CD4-positive, alpha-beta T cell treated with Interferon alpha-2 for 1 hour (primary cell): ENCODE data around the gene NBAS.
A peak's percentile ranks its signal among the peaks of the same experiment; 100 is the strongest.

Experiments
- DNase-seq, 2 donors: peaks; one replicate each; pipeline ENCODE4 v3.0.0-alpha.2; 2020 to 2022

Gene NBAS

DNA sequence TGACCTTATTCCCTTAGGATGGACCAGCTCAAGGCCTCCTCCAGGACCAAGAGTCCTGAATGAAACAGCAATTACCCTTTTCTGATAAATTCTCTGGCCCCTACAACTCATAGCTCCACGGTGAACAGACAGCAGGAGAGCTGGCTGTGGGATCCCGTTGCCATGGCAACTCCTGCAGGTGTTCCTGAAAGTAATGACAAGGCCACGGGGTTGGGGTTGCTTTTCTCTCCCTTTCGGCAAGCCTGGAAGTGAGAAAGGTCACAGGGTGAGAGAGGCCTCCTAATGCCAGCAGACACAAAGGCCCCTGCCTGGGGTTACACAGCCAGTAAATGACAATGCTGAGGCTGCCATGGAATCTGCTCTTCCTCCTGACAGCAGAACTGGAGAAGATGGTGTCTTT lies 403.0 kb downstream of the NBAS start:
- DNase-seq = no peak

DNA sequence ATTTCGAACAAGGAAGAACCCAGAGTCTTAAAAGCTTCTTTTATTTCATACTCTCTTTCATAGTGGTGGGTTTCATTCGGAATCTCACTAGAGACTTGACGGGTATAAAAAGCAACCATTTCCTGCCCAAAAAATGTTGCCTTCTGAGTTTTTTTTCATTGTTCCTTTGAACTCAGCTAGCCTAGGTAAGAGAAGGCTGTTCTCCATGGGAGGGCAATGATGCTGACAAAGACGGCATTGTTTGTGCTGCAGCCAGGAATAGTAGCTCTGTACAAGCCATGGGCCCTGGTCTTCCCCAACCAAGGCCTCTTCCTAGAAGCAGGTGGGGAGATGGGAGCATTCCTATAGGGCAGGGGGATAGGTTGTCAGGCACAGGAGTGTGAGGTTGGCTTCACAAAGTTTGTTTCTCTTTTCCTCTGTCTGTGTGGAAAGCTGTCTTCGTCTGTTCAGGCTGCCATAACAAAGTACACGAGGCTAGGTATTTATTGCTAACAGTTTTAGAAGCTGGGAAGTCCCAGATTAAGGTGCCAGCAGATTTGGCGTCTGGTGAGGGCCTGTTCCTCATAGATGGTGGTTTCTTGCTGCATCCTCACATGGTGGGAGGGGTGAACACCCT lies 405.1 kb downstream of the NBAS start:
- DNase-seq = no peak

GRCh38 chr2:15154297-15154696 lies 406.8 kb downstream of the NBAS start:
- DNase-seq = no peak

- DNase-seq = no peak
Measured at GRCh38 chr2:15152382-15152781, 408.8 kb downstream of the NBAS start.

GRCh38 chr2:15149063-15149462 lies 412.1 kb downstream of the NBAS start:
- no peak for DNase-seq

GRCh38 chr2:15147591-15147990 lies 413.5 kb downstream of the NBAS start:
- DNase-seq = no peak

GRCh38 chr2:15146960-15147359 lies 414.2 kb downstream of the NBAS start:
- DNase-seq = no peak

GRCh38 chr2:15145919-15146318 lies 415.2 kb downstream of the NBAS start:
- DNase-seq = no peak

DNA sequence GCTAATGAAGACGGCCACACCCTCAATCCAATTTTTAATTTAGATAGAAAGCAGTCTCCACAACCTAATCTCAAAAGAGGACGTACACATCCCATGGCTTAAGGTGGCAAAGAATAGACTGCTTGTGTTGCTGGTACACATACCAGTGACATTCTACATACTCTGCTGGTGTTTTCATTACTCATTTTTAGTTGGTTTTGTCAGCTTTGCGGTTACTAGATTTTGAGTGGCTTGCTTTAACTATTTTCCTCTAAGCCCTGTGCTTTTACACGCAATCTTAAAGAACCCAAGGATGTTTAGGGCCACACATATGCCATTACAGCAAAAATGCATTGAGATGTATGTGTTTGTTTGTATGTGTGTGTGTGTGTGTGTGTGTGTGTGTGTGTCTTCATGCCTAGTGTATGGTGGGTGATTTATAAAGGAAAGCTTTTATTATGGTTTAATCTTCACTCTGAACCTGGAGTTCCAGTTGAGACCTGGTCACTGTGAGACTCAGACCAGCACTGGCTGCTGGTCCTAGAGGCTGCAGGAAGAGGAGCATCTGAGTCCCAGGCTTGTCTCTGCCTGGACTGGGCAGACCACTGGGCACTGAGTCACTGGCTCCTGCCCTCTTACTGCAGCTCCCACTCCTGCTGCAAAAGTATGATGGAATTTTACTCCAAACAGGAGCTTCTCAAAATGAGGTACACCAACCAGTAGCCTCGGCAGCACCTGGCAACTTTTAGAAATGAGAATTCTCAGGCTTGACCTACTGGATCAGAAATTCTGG lies 415.9 kb downstream of the NBAS start:
- no peak for DNase-seq

DNA sequence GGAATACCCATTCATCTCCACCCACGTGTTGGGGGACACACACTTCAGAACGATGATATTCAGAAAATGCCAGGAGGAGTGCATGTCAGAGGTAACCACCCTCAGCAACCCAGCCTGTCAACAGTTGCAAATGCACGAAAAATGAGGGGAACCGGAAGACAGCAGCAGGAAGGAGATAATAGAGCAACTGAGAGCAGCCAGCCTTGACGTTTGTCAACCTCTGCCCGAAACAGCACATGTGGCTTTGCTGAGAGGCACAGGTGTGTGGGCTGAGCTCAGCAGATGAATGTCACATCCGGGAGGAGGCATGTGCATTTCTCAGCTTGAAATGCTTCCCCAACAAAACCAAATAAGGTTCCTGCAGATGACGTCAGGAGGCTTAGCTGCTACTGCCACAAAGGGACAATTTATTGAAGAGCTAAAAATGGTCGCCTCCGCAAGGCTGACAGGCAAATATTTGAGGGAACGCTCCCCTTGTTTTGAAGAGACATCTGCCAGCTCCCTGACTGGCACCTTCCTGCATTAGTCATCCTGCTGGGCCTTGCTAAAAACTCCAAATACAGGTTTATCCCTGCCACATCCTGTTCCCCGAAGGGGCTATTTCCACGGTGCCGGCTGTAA lies 419.0 kb downstream of the NBAS start:
- peak; percentile 70 to 77 for DNase-seq

- DNase-seq = no peak
Measured at GRCh38 chr2:15141211-15141610, 419.9 kb downstream of the NBAS start.

- DNase-seq = no peak
Measured at GRCh38 chr2:15136639-15137038, 424.5 kb downstream of the NBAS start.

- DNase-seq = no peak
Measured at GRCh38 chr2:15134957-15135356, 426.2 kb downstream of the NBAS start.

- no peak for DNase-seq
Measured at GRCh38 chr2:15133461-15133860, 427.7 kb downstream of the NBAS start.

DNA sequence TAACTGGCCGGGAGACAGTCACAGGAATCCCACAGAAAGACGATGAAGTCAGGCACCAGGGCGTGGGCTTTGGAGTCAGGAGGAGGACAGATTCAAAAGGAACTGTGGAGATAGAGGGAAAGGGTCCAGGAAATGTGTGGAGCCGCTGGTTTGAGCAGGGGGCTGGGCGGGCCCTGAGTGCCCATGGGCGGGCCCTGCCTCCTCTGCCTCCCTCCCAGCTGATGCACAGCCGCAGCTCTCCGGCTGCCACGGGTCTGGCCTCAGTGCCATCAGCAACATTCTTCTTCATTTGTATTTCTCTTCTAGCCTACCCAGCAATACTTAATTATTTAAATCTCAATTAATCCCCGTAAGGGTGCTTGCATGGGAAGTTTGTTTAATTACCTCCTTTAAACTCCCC lies 432.3 kb downstream of the NBAS start:
- DNase-seq = no peak

DNA sequence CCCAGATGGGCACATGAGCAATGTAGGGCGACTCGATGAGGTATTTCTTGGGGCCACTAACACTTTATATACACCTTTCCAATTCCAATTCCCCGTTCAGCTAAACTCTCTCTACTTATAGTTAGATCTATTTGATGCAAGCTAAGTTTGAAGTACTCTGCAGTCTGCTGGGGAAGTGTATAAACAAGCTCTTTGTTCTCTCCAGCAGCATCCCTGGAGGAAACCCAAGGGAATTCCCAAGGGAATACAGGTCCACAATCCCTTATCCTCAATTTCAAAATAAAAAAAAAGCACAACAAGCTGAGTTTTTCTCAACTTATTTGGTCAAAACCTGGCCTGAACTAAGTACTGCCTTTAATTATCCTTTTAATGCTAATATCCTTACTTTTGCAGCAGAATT lies 433.3 kb downstream of the NBAS start:
- no peak for DNase-seq

DNA sequence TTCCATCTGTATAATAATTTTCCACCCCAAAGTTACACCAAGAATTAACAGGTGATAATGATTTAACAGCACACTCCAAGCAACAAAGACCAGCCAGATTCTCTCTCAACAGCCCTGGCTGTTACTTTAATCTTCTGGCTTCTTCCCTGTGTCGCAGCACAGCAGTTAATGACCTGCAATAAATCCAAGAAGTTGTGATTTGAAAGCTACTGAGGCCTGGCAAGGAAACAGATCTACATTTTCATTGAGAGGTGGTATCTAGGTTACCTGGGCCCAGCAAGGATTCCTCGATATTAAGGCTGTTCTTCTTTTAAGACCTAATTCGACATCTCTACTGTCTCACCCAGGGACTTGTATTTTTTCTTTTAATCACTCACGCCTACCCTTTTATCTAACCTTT lies 433.8 kb downstream of the NBAS start:
- no peak for DNase-seq

GRCh38 chr2:15126373-15126772 lies 434.8 kb downstream of the NBAS start:
- no peak for DNase-seq

DNA sequence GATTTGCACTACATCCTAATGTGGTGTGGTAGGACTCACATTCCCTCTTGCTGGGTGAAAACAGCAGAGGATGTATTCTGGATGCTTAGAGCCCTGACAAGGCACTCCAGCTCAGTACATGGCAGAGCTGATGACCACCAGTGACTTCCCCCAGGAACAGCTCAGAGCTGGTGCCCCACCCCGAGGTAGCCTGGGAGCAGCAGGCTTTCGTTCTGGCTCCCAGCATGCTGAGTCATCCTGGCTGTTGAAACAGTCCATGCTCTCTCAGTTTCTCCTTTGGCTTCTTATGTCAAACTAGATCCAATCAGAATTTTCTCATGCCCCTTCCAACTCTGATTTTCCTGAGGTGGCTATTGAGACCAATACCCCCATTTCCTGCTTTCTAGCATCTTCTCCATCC lies 438.2 kb downstream of the NBAS start:
- DNase-seq = no peak

DNA sequence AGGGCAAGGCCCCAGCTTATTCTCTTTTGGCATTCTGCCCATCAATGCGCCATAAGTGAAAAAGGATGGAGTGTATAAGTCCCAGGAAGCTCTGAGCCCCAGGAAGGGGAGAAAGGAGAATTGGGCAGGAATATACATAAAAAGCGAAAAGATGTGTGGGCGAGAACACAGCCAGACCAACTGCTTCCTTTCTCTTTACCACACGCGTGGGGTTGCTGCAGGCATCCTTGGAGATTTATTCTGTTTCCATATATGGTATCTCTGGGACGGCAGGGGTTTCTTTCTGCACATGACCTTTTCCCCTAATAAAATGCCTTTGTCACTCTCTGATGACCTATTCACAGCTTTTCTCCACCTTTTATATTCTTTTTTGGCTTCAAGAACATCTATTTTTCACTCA lies 440.5 kb downstream of the NBAS start:
- DNase-seq = no peak

GRCh38 chr2:15119722-15120175 lies 441.4 kb downstream of the NBAS start:
- no peak for DNase-seq

GRCh38 chr2:15117409-15118050 lies 443.6 kb downstream of the NBAS start:
- no peak for DNase-seq
